Measurements from ENCODE around the gene LRRC18.

The LRRC18 gene

GRCh38 chr10:48946332-48946731 lies 6.7 kb upstream of the LRRC18 start:
- DNase-seq (ENCODE audit: low read depth in 2 of 2) = no peak

- DNase-seq (ENCODE audit: low read depth in 2 of 2) = no peak
Observed at GRCh38 chr10:48945441-48946130, 5.9 kb upstream of the LRRC18 start.

- no peak for DNase-seq (ENCODE audit: low read depth in 2 of 2)
Observed at GRCh38 chr10:48944171-48944570, 4.5 kb upstream of the LRRC18 start.

- DNase-seq (ENCODE audit: low read depth in 2 of 2) = no peak
Observed at GRCh38 chr10:48943096-48943495, 3.5 kb upstream of the LRRC18 start.

- no peak for DNase-seq (ENCODE audit: low read depth in 2 of 2)
Observed at GRCh38 chr10:48941427-48942075, 1.9 kb upstream of the LRRC18 start.

GRCh38 chr10:48940958-48941357 lies 1.3 kb upstream of the LRRC18 start:
- DNase-seq (ENCODE audit: low read depth in 2 of 2) = no peak

- DNase-seq (ENCODE audit: low read depth in 2 of 2) = no peak
Observed at GRCh38 chr10:48940372-48940771, 732 bp upstream of the LRRC18 start.

GRCh38 chr10:48938990-48939536 lies 577 bp downstream of the LRRC18 start:
- DNase-seq (ENCODE audit: low read depth in 2 of 2) = no peak

GRCh38 chr10:48938281-48938680 lies 1.4 kb downstream of the LRRC18 start:
- DNase-seq (ENCODE audit: low read depth in 2 of 2) = no peak

GRCh38 chr10:48937796-48938195 lies 1.8 kb downstream of the LRRC18 start:
- no peak for DNase-seq (ENCODE audit: low read depth in 2 of 2)

GRCh38 chr10:48935577-48935976 lies 4.1 kb downstream of the LRRC18 start:
- no peak for DNase-seq (ENCODE audit: low read depth in 2 of 2)

GRCh38 chr10:48934672-48935501 lies 4.8 kb downstream of the LRRC18 start:
- DNase-seq (ENCODE audit: low read depth in 2 of 2) = no peak

- DNase-seq (ENCODE audit: low read depth in 2 of 2) = no peak
Observed at GRCh38 chr10:48932831-48933664, 6.6 kb downstream of the LRRC18 start.

GRCh38 chr10:48931188-48931587 lies 8.5 kb downstream of the LRRC18 start:
- DNase-seq (ENCODE audit: low read depth in 2 of 2) = no peak

GRCh38 chr10:48929413-48929990 lies 10.1 kb downstream of the LRRC18 start:
- no peak for DNase-seq (ENCODE audit: low read depth in 2 of 2)

GRCh38 chr10:48926764-48927540 lies 12.7 kb downstream of the LRRC18 start:
- DNase-seq (ENCODE audit: low read depth in 2 of 2) = no peak

- DNase-seq (ENCODE audit: low read depth in 2 of 2) = no peak
Observed at GRCh38 chr10:48926255-48926654, 13.4 kb downstream of the LRRC18 start.

- no peak for DNase-seq (ENCODE audit: low read depth in 2 of 2)
Observed at GRCh38 chr10:48924988-48925387, 14.7 kb downstream of the LRRC18 start.

GRCh38 chr10:48923748-48924147 lies 15.9 kb downstream of the LRRC18 start:
- DNase-seq (ENCODE audit: low read depth in 2 of 2) = no peak

GRCh38 chr10:48913674-48914073 lies 26.0 kb downstream of the LRRC18 start:
- no peak for DNase-seq (ENCODE audit: low read depth in 2 of 2)
